H9 (cell line): ENCODE results near the gene TTC28. TPM values are rescaled to one million over a fixed set of nuclear protein-coding genes. Genes with fewer than 3 reads are reported as not detected.

Source experiments
- DNase-seq: peaks from one replicate; pipeline ENCODE4 v3.0.0-alpha.2; 2017
- H2AFZ ChIP-seq: one replicate; pipeline ENCODE4 v1.6.1; 2013; ENCODE audit warnings: mild to moderate bottlenecking, low read length, control low read depth, moderate library complexity
- H2AK5ac ChIP-seq: 2 replicates; pipeline ENCODE4 v1.6.1; 2013; ENCODE audit warnings: low read length, control low read depth, mixed read lengths; ENCODE audit not compliant: insufficient read length
- H2BK120ac ChIP-seq: one replicate; pipeline ENCODE4 v1.6.1; 2013; ENCODE audit warnings: low read depth, mild to moderate bottlenecking, low read length, control low read depth, inconsistent platforms; ENCODE audit not compliant: poor library complexity, severe bottlenecking
- H2BK12ac ChIP-seq: 2 replicates; pipeline ENCODE4 v1.6.1; 2013; ENCODE audit warnings: low read length, control low read depth, mixed read lengths, low read depth; ENCODE audit not compliant: insufficient read length
- H2BK15ac ChIP-seq: 2 replicates; pipeline ENCODE4 v1.6.1; 2013; ENCODE audit warnings: low read depth, low read length, control low read depth
- H2BK20ac ChIP-seq: one replicate; pipeline ENCODE4 v1.6.1; 2013; ENCODE audit warnings: low read depth, mild to moderate bottlenecking, low read length, control low read depth, inconsistent platforms; ENCODE audit not compliant: poor library complexity, severe bottlenecking
- H2BK5ac ChIP-seq: 2 replicates; pipeline ENCODE4 v1.6.1; 2013; ENCODE audit warnings: low read length, control low read depth, mixed read lengths; ENCODE audit not compliant: insufficient read length
- H3K14ac ChIP-seq: 2 replicates; pipeline ENCODE4 v1.6.1; 2013; ENCODE audit warnings: low read length, control low read depth; ENCODE audit not compliant: insufficient read depth
- H3K18ac ChIP-seq: 2 replicates; pipeline ENCODE4 v1.6.1; 2013; ENCODE audit warnings: low read depth, mild to moderate bottlenecking, mixed read lengths, low read length, control low read depth; ENCODE audit not compliant: insufficient read length
- H3K23ac ChIP-seq: 2 replicates; pipeline ENCODE4 v1.6.1; 2013; ENCODE audit warnings: low read length, control low read depth, mixed read lengths, low read depth; ENCODE audit not compliant: insufficient read length
- H3K23me2 ChIP-seq: 2 replicates; pipeline ENCODE4 v1.6.1; 2013; ENCODE audit warnings: low read depth, mild to moderate bottlenecking, mixed read lengths, low read length, control low read depth; ENCODE audit not compliant: insufficient read length, poor library complexity, severe bottlenecking
- H3K27ac ChIP-seq: 2 replicates; pipeline ENCODE4 v1.5.1; 2013; ENCODE audit warnings: low read length, control low read depth, mixed read lengths, low read depth; ENCODE audit not compliant: insufficient read length
- H3K27me3 ChIP-seq: 2 replicates; pipeline ENCODE4 v1.6.1; 2013; ENCODE audit warnings: low read length, control low read depth, inconsistent platforms; ENCODE audit not compliant: insufficient read depth
- H3K4ac ChIP-seq: 2 replicates; pipeline ENCODE4 v1.6.1; 2013; ENCODE audit warnings: low read depth, mild to moderate bottlenecking, control low read depth, inconsistent platforms, low read length, moderate library complexity
- H3K4me1 ChIP-seq: 2 replicates; pipeline ENCODE4 v1.6.1; 2013; ENCODE audit warnings: low read length, control low read depth, inconsistent platforms; ENCODE audit not compliant: insufficient read depth
- H3K4me2 ChIP-seq: 2 replicates; pipeline ENCODE4 v1.6.1; 2013; ENCODE audit warnings: low read length, control low read depth, mixed read lengths; ENCODE audit not compliant: insufficient read length, insufficient read depth
- H3K56ac ChIP-seq: 2 replicates; pipeline ENCODE4 v1.6.1; 2013; ENCODE audit warnings: low read depth, mild to moderate bottlenecking, mixed read lengths, low read length, control low read depth; ENCODE audit not compliant: insufficient read length
- H3K79me1 ChIP-seq: 2 replicates; pipeline ENCODE4 v1.6.1; 2013; ENCODE audit warnings: low read depth, mild to moderate bottlenecking, moderate library complexity, low read length, control low read depth, inconsistent platforms; ENCODE audit not compliant: insufficient read depth, poor library complexity, severe bottlenecking
- H3K79me2 ChIP-seq: 2 replicates; pipeline ENCODE4 v1.6.1; 2013; ENCODE audit warnings: low read length, control low read depth, inconsistent platforms; ENCODE audit not compliant: insufficient read depth
- H3K9ac ChIP-seq: 2 replicates; pipeline ENCODE4 v1.6.1; 2013; ENCODE audit warnings: low read length, control low read depth, mixed read lengths; ENCODE audit not compliant: insufficient read length; ENCODE audit errors: extremely low read depth
- H3K9me3 ChIP-seq: one replicate; pipeline ENCODE4 v1.6.1; 2013; ENCODE audit warnings: low read depth, low read length, inconsistent platforms; ENCODE audit not compliant: control insufficient read depth
- H3T11ph ChIP-seq: one replicate; pipeline ENCODE4 v1.6.1; 2013; ENCODE audit warnings: mild to moderate bottlenecking, low read length, control low read depth, inconsistent platforms
- H4K20me1 ChIP-seq: one replicate; pipeline ENCODE4 v1.6.1; 2013; ENCODE audit not compliant: control insufficient read depth, insufficient read length, insufficient read depth
- H4K5ac ChIP-seq: 2 replicates; pipeline ENCODE4 v1.6.1; 2013; ENCODE audit warnings: low read depth, mild to moderate bottlenecking, mixed read lengths, low read length, control low read depth; ENCODE audit not compliant: insufficient read length
- H4K8ac ChIP-seq: replicated peaks from 2 replicates; pipeline ENCODE4 v1.6.1; 2013; ENCODE audit warnings: low read length, control low read depth, mixed read lengths, low read depth; ENCODE audit not compliant: insufficient read length
- H4K91ac ChIP-seq: 2 replicates; pipeline ENCODE4 v1.6.1; 2013; ENCODE audit warnings: low read depth, mild to moderate bottlenecking, moderate library complexity, mixed read lengths, low read length, control low read depth; ENCODE audit not compliant: insufficient read length
- H3K27ac Mint-ChIP-seq, 3 experiments: 2 replicates in 2 of 3; 3 replicates in 1 of 3; pipeline ENCODE4 v1.8.0; 2020 to 2021; ENCODE audit warnings: mixed read lengths in 3 of 3, mild to moderate bottlenecking in 1 of 3, moderate library complexity in 1 of 3
- H3K27me3 Mint-ChIP-seq: 2 replicates; pipeline ENCODE4 v1.8.0; 2021; ENCODE audit warnings: low read depth, mild to moderate bottlenecking, moderate library complexity, mixed read lengths
- H3K36me3 Mint-ChIP-seq, 3 experiments: 2 replicates in 2 of 3; 3 replicates in 1 of 3; pipeline ENCODE4 v1.8.0; 2020 to 2021; ENCODE audit warnings: low read depth in 3 of 3, mixed read lengths in 3 of 3; ENCODE audit not compliant: insufficient read depth in 1 of 3
- H3K4me1 Mint-ChIP-seq, 2 experiments: 2 replicates each; pipeline ENCODE4 v1.8.0; 2020; ENCODE audit warnings: mixed read lengths in 2 of 2
- H3K4me3 Mint-ChIP-seq, 2 experiments: 2 replicates in 1 of 2; 3 replicates in 1 of 2; pipeline ENCODE4 v1.8.0; 2020 to 2021; ENCODE audit warnings: mild to moderate bottlenecking in 2 of 2, mixed read lengths in 2 of 2, moderate library complexity in 1 of 2
- H3K9me3 Mint-ChIP-seq, 2 experiments: 2 replicates in 1 of 2; 3 replicates in 1 of 2; pipeline ENCODE4 v1.8.0; 2020; ENCODE audit warnings: mild to moderate bottlenecking in 2 of 2, mixed read lengths in 2 of 2, moderate library complexity in 1 of 2
- WGBS: extraction: QIAGEN DNeasy Blood & Tissue Kit; methylation state at CpG from one replicate; pipeline ENCODE4 v1.1.7; 2013; ENCODE audit warnings: missing lambda C conversion rate, low lambda C conversion rate, mixed read lengths; ENCODE audit not compliant: insufficient read length; ENCODE audit errors: extremely low coverage; 5-methylcytosine and 5-hydroxymethylcytosine counted together
- total RNA-seq: library from RNA; stranded (reverse); gene quantifications from 2 replicates; pipeline ENCODE4 v1.2.1, GENCODE V29; 2021
- TF ChIP-seq, protein P1 (sequence below): fragments of 200-600 bp; sonication (generic); conservative IDR thresholded peaks from 3 replicates; pipeline ENCODE4 v1.8.0; 2021; ENCODE audit warnings: antibody characterized with exemption, mild to moderate bottlenecking

Gene TTC28
- total RNA-seq, 1 experiment from 2014 or later: 13.6 TPM

DNA sequence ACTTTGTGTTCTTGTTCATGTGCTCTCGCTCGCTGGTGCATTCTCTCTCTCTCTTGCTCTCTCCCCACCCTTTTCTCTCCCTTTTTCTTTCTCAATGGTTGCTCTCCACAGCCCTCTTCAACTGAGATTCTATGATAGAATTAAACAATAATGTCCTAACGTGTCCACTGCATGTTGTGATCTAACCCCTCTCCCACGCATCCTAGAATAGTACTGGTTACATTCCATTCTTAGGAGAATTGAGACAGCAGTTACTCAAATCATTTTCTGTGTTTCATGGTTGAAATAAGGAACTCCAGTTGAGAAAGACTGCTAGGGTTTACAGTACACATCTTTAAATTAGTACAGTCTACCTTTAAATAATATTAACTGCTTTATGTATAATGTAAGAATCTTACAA is 442.5 kb downstream of the TTC28 start:
- no peak overlapping the region for H4K5ac ChIP-seq

More for the DNA sequence above, 442.5 kb downstream of the TTC28 start:
- no peak for DNase-seq
- Histone ChIP-seq H3K9ac (no peak overlapping the region), H3T11ph (no peak overlapping the region), H3K27ac (no peak overlapping the region), H3K27me3 (no peaks in the 10 kb centered on the region), H3K14ac (no peak overlapping the region), H3K79me2 (no peaks in the 10 kb centered on the region), H2AK5ac (no peak overlapping the region), H2AFZ (no peak overlapping the region), H3K4ac (no peak overlapping the region), H2BK15ac (no peak overlapping the region), H3K23ac (no peak overlapping the region), H2BK12ac (no peak overlapping the region), H3K18ac (no peak overlapping the region), H2BK5ac (no peak overlapping the region), H2BK120ac (no peak overlapping the region), H3K9me3 (no peaks in the 10 kb centered on the region), H3K4me1 (no peaks in the 10 kb centered on the region), H3K4me2 (no peak overlapping the region), H2BK20ac (no peak overlapping the region), H3K79me1 (no peaks in the 10 kb centered on the region), H4K8ac (no peak overlapping the region), H4K91ac (no peak overlapping the region), H3K23me2 (no peaks in the 10 kb centered on the region), H3K56ac (no peak overlapping the region), H4K20me1 (no peaks in the 10 kb centered on the region)
- Mint-ChIP-seq H3K27me3 (peaks cover 16% of the 10 kb centered on the region), H3K4me3 (no peak overlapping the region), H3K4me1 (peaks cover 5 to 6% of the 10 kb centered on the region in 2 experiments), H3K36me3 (peaks cover 0 to 4% (median 0%) of the 10 kb centered on the region in 3 experiments; a peak in 2 of 7 replicates), H3K9me3 (no peaks in the 10 kb centered on the region; a peak in 2 of 5 replicates), H3K27ac (no peak overlapping the region)
- TF ChIP-seq, protein P1, sequence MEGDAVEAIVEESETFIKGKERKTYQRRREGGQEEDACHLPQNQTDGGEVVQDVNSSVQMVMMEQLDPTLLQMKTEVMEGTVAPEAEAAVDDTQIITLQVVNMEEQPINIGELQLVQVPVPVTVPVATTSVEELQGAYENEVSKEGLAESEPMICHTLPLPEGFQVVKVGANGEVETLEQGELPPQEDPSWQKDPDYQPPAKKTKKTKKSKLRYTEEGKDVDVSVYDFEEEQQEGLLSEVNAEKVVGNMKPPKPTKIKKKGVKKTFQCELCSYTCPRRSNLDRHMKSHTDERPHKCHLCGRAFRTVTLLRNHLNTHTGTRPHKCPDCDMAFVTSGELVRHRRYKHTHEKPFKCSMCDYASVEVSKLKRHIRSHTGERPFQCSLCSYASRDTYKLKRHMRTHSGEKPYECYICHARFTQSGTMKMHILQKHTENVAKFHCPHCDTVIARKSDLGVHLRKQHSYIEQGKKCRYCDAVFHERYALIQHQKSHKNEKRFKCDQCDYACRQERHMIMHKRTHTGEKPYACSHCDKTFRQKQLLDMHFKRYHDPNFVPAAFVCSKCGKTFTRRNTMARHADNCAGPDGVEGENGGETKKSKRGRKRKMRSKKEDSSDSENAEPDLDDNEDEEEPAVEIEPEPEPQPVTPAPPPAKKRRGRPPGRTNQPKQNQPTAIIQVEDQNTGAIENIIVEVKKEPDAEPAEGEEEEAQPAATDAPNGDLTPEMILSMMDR: no peak
- no CpG with 5 or more reads among the region's 4 CpGs for WGBS
